ENCODE results near the gene TRIP11. TPM values are rescaled to one million over a fixed set of nuclear protein-coding genes. Genes with fewer than 3 reads are reported as not detected.

TRIP11 gene
- total RNA-seq, 3 donors from 2014 or later (not counting 1 experiment from before 2014, with no cell fraction given): 42.9 to 63.6 (median 49.8) TPM

GRCh38 chr14:92041203-92041602 lies 1.3 kb upstream of the TRIP11 start:
- H3K9me3 ChIP-seq (ENCODE audit: control insufficient read depth, insufficient read depth, low read length): peaks cover 7% of the 10 kb centered on the region
- H3K27me3 Mint-ChIP-seq (ENCODE audit: low read depth in 2 of 2): no peaks in the 10 kb centered on the region
- H3K4me3 ChIP-seq (ENCODE audit: low read length): no peak overlapping the region
- H3K36me3 ChIP-seq (ENCODE audit: control insufficient read depth, insufficient read depth, low read length): no peaks in the 10 kb centered on the region
- H3K9me3 Mint-ChIP-seq: no peaks in the 10 kb centered on the region
- no peaks in the 10 kb centered on the region for H3K27me3 ChIP-seq (ENCODE audit: control insufficient read depth, insufficient read depth, low read length)
- intact Hi-C loops (cut with micrococcal nuclease): no loop called here
- H3K27ac Mint-ChIP-seq: peak overlapping the region in 1 of 2 donors; percentile 98
- H3K27ac ChIP-seq (ENCODE audit: low read length): peak overlapping the region; percentile 84
- peaks cover 11% of the 10 kb centered on the region for H3K4me1 ChIP-seq (ENCODE audit: control insufficient read depth, insufficient read depth, low read length)
- no peak for TF ChIP-seq CTCF (IDR thresholded peaks at IDR 0.05)
- peaks cover 44 to 45% of the 10 kb centered on the region in 2 donors for H3K4me1 Mint-ChIP-seq
- WGBS (ENCODE audit: insufficient coverage): 97% methylated on average over 9 of the region's 10 CpGs
- ATAC-seq (no peak), DNase-seq (peak in 1 of 2 donors; percentile 9)
- H3K4me3 Mint-ChIP-seq: no peak overlapping the region
- H3K36me3 Mint-ChIP-seq: no peaks in the 10 kb centered on the region

- Histone ChIP-seq H3K4me3 (ENCODE audit: low read length) (peak overlapping the region; percentile 62), H3K4me1 (ENCODE audit: control insufficient read depth, insufficient read depth, low read length) (peaks cover 11% of the 10 kb centered on the region), H3K27ac (ENCODE audit: low read length) (peak overlapping the region; percentile 84), H3K9me3 (ENCODE audit: control insufficient read depth, insufficient read depth, low read length) (peaks cover 7% of the 10 kb centered on the region), H3K36me3 (ENCODE audit: control insufficient read depth, insufficient read depth, low read length) (no peaks in the 10 kb centered on the region), H3K27me3 (ENCODE audit: control insufficient read depth, insufficient read depth, low read length) (no peaks in the 10 kb centered on the region)
- Mint-ChIP-seq H3K36me3 (no peaks in the 10 kb centered on the region), H3K4me1 (peaks cover 45 to 48% of the 10 kb centered on the region in 2 donors), H3K4me3 (peak overlapping the region; percentile 95), H3K27me3 (ENCODE audit: low read depth in 2 of 2) (no peaks in the 10 kb centered on the region), H3K9me3 (no peaks in the 10 kb centered on the region), H3K27ac (peak overlapping the region; percentile 98)
- peak in 2 of 3 donors; percentile 17 for ATAC-seq
- DNase-seq: peak in 1 of 2 donors; percentile 53
- intact Hi-C loops (cut with micrococcal nuclease): loop anchor here (1.0 kb wide), 2 partner anchors 66 to 81 kb away; partner anchors contain the start of genes ATXN3, CPSF2 and NDUFB1
- TF ChIP-seq CTCF (IDR thresholded peaks at IDR 0.05): no peak
- WGBS (ENCODE audit: insufficient coverage): under 1% methylated on average over 12 of the region's 13 CpGs
Measured at GRCh38 chr14:92040431-92041051, 682 bp upstream of the TRIP11 start.

GRCh38 chr14:92039063-92039718 lies 668 bp downstream of the TRIP11 start:
- DNase-seq (peak in 1 of 2 donors; percentile 47), ATAC-seq (peak in 2 of 3 donors; percentile 12 to 14)
- Mint-ChIP-seq H3K27ac (peak overlapping the region; percentile 98), H3K4me3 (peak overlapping the region; percentile 95), H3K36me3 (no peaks in the 10 kb centered on the region), H3K9me3 (no peaks in the 10 kb centered on the region), H3K4me1 (peaks cover 45 to 48% of the 10 kb centered on the region in 2 donors), H3K27me3 (ENCODE audit: low read depth in 2 of 2) (no peaks in the 10 kb centered on the region)
- H3K27me3 ChIP-seq (ENCODE audit: control insufficient read depth, insufficient read depth, low read length): no peaks in the 10 kb centered on the region
- H3K4me1 ChIP-seq (ENCODE audit: control insufficient read depth, insufficient read depth, low read length): peaks cover 11% of the 10 kb centered on the region
- H3K36me3 ChIP-seq (ENCODE audit: control insufficient read depth, insufficient read depth, low read length): no peaks in the 10 kb centered on the region
- TF ChIP-seq CTCF (IDR thresholded peaks at IDR 0.05): no peak
- peak overlapping the region; percentile 62 for H3K4me3 ChIP-seq (ENCODE audit: low read length)
- H3K27ac ChIP-seq (ENCODE audit: low read length): peak overlapping the region; percentile 84
- WGBS (ENCODE audit: insufficient coverage): 0% methylated on average over 19 of the region's 22 CpGs
- intact Hi-C loops (cut with micrococcal nuclease): loop anchor here (1.0 kb wide), 1 partner anchor 755 kb away; the partner anchor contains the start of gene GOLGA5
- H3K9me3 ChIP-seq (ENCODE audit: control insufficient read depth, insufficient read depth, low read length): no peaks in the 10 kb centered on the region

Measured in natural killer cell (primary cell).